B cell (primary cell): Measurements from ENCODE around the gene SYTL5. TPM values are rescaled to one million over a fixed set of nuclear protein-coding genes. Genes with fewer than 3 reads are reported as not detected.

Experiments used
- ATAC-seq: fragments of 200-7000 bp; cut with Tn5 transposase; one replicate; pipeline ENCODE4 v1.10.0; 2021; ENCODE audit warnings: low read depth, mild to moderate bottlenecking, moderate number of reproducible peaks, moderate library complexity
- CTCF ChIA-PET: fragments of 350-600 bp; sonication (Branson Sonifier 250); formaldehyde crosslinking; loops from one replicate; lab custom pipeline; 2021; ENCODE audit warnings: antibody characterized with exemption, inconsistent platforms; lab: Charles Lee
- POLR2A ChIA-PET: fragments of 350-600 bp; sonication (Branson Sonifier 250); formaldehyde crosslinking; loops from one replicate; lab custom pipeline; 2021; ENCODE audit warnings: antibody characterized with exemption; lab: Charles Lee
- DNase-seq: peaks from one replicate; pipeline ENCODE4 v3.0.0; 2013
- H2AFZ ChIP-seq: 2 replicates; pipeline ENCODE4 v1.6.1; 2012; ENCODE audit warnings: mild to moderate bottlenecking, low read depth, low read length; ENCODE audit not compliant: insufficient read depth, poor library complexity, severe bottlenecking
- H3K27ac ChIP-seq, 2 donors: 1 replicate in 1 of 2; 2 replicates in 1 of 2; pipeline ENCODE4 v1.5.1; 2012 to 2013; ENCODE audit warnings: low read length in 2 of 2, mild to moderate bottlenecking in 2 of 2, moderate library complexity in 1 of 2
- H3K27me3 ChIP-seq, 4 experiments: fragments of 200-600 bp in 1 of 4; sonication (generic) in 1 of 4; replicated peaks in 1 of 4; 1 replicate in 2 of 4; 2 replicates in 2 of 4; pipeline versions ENCODE4 v1.6.1 to v1.7.0; 2013 to 2016; ENCODE audit warnings: low read length in 3 of 4, mild to moderate bottlenecking in 2 of 4, mixed read lengths in 1 of 4, moderate library complexity in 1 of 4; ENCODE audit not compliant: insufficient read depth in 4 of 4, control insufficient read depth in 3 of 4; ENCODE audit errors: control extremely low read depth in 1 of 4
- H3K36me3 ChIP-seq, 2 experiments: replicated peaks in 1 of 2; 1 replicate in 1 of 2; 2 replicates in 1 of 2; pipeline versions ENCODE4 v1.6.1 to v1.7.1; 2013; ENCODE audit warnings: low read length in 1 of 2; ENCODE audit not compliant: insufficient read depth in 2 of 2, control insufficient read depth in 1 of 2; ENCODE audit errors: control extremely low read depth in 1 of 2, extremely low read depth in 1 of 2
- H3K4me1 ChIP-seq, 2 donors: fragments of 200-600 bp in 1 of 2; sonication (generic) in 1 of 2; 1 replicate in 1 of 2; 2 replicates in 1 of 2; pipeline versions ENCODE4 v1.5.1 to v1.6.1; 2013 to 2017; ENCODE audit warnings: low read length in 2 of 2; ENCODE audit not compliant: control insufficient read depth in 2 of 2, insufficient read depth in 2 of 2
- H3K4me2 ChIP-seq: replicated peaks from 2 replicates; pipeline ENCODE3; 2012; ENCODE audit warnings: mild to moderate bottlenecking, low read depth, low read length; ENCODE audit not compliant: poor library complexity, severe bottlenecking
- H3K4me3 ChIP-seq, 5 experiments: fragments of 200-600 bp in 1 of 5; sonication (generic) in 1 of 5; 1 replicate in 3 of 5; 2 replicates in 2 of 5; pipeline versions ENCODE4 v1.5.1 to v1.7.0; 2011 to 2016; ENCODE audit warnings: low read length in 4 of 5, mild to moderate bottlenecking in 4 of 5, low read depth in 2 of 5, control low read depth in 1 of 5, moderate library complexity in 1 of 5; ENCODE audit not compliant: insufficient read depth in 1 of 5; ENCODE audit errors: control extremely low read depth in 1 of 5, extremely low read depth in 1 of 5
- H3K79me2 ChIP-seq: fragments of 200-600 bp; sonication (generic); one replicate; pipeline ENCODE4 v1.6.0; 2016; ENCODE audit warnings: low read length; ENCODE audit not compliant: control insufficient read depth, insufficient read depth
- H3K9ac ChIP-seq: fragments of 200-600 bp; sonication (generic); 2 replicates; pipeline ENCODE4 v1.6.1; 2017; ENCODE audit warnings: mild to moderate bottlenecking, low read length, moderate library complexity
- H3K9me3 ChIP-seq, 3 donors: one replicate each; pipeline versions ENCODE4 v1.6.1 to v1.7.1; 2013; ENCODE audit warnings: low read length in 2 of 3; ENCODE audit not compliant: control insufficient read depth in 2 of 3, insufficient read depth in 1 of 3; ENCODE audit errors: control extremely low read depth in 1 of 3
- H4K20me1 ChIP-seq: 2 replicates; pipeline ENCODE4 v1.6.0; 2012; ENCODE audit warnings: mild to moderate bottlenecking, low read length; ENCODE audit not compliant: insufficient read depth, control insufficient read depth, poor library complexity, severe bottlenecking
- H3K27ac Mint-ChIP-seq: one replicate; pipeline ENCODE4 v1.8.0; 2021; ENCODE audit warnings: mixed read lengths
- H3K27me3 Mint-ChIP-seq: one replicate; pipeline ENCODE4 v1.8.0; 2021; ENCODE audit warnings: mixed read lengths
- H3K4me1 Mint-ChIP-seq: one replicate; pipeline ENCODE4 v1.8.0; 2021; ENCODE audit warnings: mixed read lengths
- H3K4me3 Mint-ChIP-seq: one replicate; pipeline ENCODE4 v1.8.0; 2021; ENCODE audit warnings: mixed read lengths
- H3K9me3 Mint-ChIP-seq: one replicate; pipeline ENCODE4 v1.8.0; 2022; ENCODE audit warnings: mixed read lengths; ENCODE audit not compliant: insufficient read depth
- CTCF ChIP-seq: fragments of 200-600 bp; IDR thresholded peaks from one replicate; pipeline ENCODE4 v1.8.0; 2022; ENCODE audit warnings: antibody characterized with exemption, mild to moderate bottlenecking
- EZH2 ChIP-seq: IDR thresholded peaks from 2 replicates; pipeline ENCODE4 v1.6.1; 2012; ENCODE audit warnings: borderline replicate concordance, low read depth, mild to moderate bottlenecking, moderate library complexity, low read length; ENCODE audit not compliant: insufficient read depth, poor library complexity, severe bottlenecking
- WGBS: methylation state at CpG from one replicate; pipeline ENCODE4 v1.1.5; 2013; ENCODE audit warnings: missing lambda C conversion rate; ENCODE audit not compliant: insufficient coverage; 5-methylcytosine and 5-hydroxymethylcytosine counted together
- intact Hi-C: fragments of 100-400 bp; cut with micrococcal nuclease; formaldehyde crosslinking; loops from one replicate; pipeline ENCODE4 v1.10.0; 2022
- polyA plus RNA-seq: library from polyadenylated mRNA; depleted of rRNA; stranded (reverse); fragments of >200 nt; gene quantifications from 2 replicates; pipeline ENCODE4 v1.2.3, GENCODE V29; 2012
- total RNA-seq, 2 donors: library from RNA; stranded (reverse); fragments of 120-200 nt in 1 of 2; gene quantifications; 1 replicate in 1 of 2; 2 replicates in 1 of 2; pipeline versions ENCODE4 v1.2.3 to v1.2.4, GENCODE V29; 2013 to 2022

SYTL5 gene
- total and polyA plus RNA-seq, 2 donors (not counting 1 experiment from before 2014, with no cell fraction given), result 0.01 TPM; not detected in 1

DNA sequence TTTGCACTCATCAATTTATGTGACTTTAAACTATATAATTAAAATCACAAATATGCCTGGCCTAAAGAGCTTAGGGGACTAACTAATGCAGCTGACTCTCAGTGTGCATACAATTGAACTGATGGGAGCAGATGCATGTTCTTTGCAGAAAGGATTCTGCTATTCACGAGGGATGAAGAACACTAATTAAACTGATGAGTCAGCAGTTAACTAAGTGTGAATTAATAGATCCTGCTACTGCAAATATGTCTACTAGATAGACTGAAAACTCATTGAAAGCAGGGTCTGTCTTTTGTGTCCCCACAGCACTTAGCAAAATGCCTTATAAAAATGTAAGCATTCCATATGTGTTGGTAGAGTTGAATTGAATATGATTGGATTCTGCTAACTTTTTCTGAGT, 110.4 kb downstream of the SYTL5 start:
- CTCF ChIA-PET, result no interaction called here
- H3K27me3 ChIP-seq, result no peaks in the 10 kb centered on the region
- H3K4me2 ChIP-seq, result no peak overlapping the region
- H3K9ac ChIP-seq, result no peak overlapping the region
- TF ChIP-seq CTCF (no peak), EZH2 (no peak)
- H3K4me1 ChIP-seq, result no peaks in the 10 kb centered on the region
- H4K20me1 ChIP-seq, result no peaks in the 10 kb centered on the region
- POLR2A ChIA-PET, result no interaction called here
- ATAC-seq (no peak), DNase-seq (no peak)
- intact Hi-C loops, result no loop called here
- no peak overlapping the region for H3K27ac ChIP-seq
- no peaks in the 10 kb centered on the region for H3K27me3 Mint-ChIP-seq
- no peak overlapping the region for H2AFZ ChIP-seq
- H3K4me1 Mint-ChIP-seq, result no peaks in the 10 kb centered on the region
- no peak overlapping the region for H3K4me3 ChIP-seq
- no CpG with 5 or more reads among the region's 1 CpG for WGBS
- no peaks in the 10 kb centered on the region for H3K36me3 ChIP-seq
- H3K4me3 Mint-ChIP-seq, result no peak overlapping the region
- no peaks in the 10 kb centered on the region for H3K9me3 ChIP-seq
- no peaks in the 10 kb centered on the region for H3K9me3 Mint-ChIP-seq
- no peak overlapping the region for H3K27ac Mint-ChIP-seq
- no peaks in the 10 kb centered on the region for H3K79me2 ChIP-seq

GRCh38 chrX:38117485-38117884, 111.1 kb downstream of the SYTL5 start:
- Histone ChIP-seq H4K20me1 (no peaks in the 10 kb centered on the region), H2AFZ (no peak overlapping the region), H3K4me1 (no peaks in the 10 kb centered on the region), H3K4me2 (no peak overlapping the region), H3K79me2 (no peaks in the 10 kb centered on the region), H3K4me3 (no peak overlapping the region), H3K27me3 (no peaks in the 10 kb centered on the region), H3K36me3 (no peaks in the 10 kb centered on the region), H3K27ac (no peak overlapping the region), H3K9ac (no peak overlapping the region), H3K9me3 (no peaks in the 10 kb centered on the region)
- H3K27ac Mint-ChIP-seq, result no peak overlapping the region
- intact Hi-C loops, result no loop called here
- H3K4me3 Mint-ChIP-seq, result no peak overlapping the region
- no peaks in the 10 kb centered on the region for H3K9me3 Mint-ChIP-seq
- TF ChIP-seq CTCF (no peak), EZH2 (no peak)
- no peaks in the 10 kb centered on the region for H3K27me3 Mint-ChIP-seq
- 81% methylated on average over 6 of the region's 7 CpGs for WGBS
- no peak for ATAC-seq
- CTCF ChIA-PET, result no interaction called here
- POLR2A ChIA-PET, result no interaction called here
- DNase-seq, result no peak
- H3K4me1 Mint-ChIP-seq, result no peaks in the 10 kb centered on the region
